PC-9 (cell line): ENCODE results near the gene ZNF121.

Source experiments
- CTCF ChIP-seq: fragments of 200-600 bp; sonication (generic); conservative IDR thresholded peaks from 2 replicates; pipeline ENCODE4 v1.6.1; 2017; ENCODE audit warnings: mixed run types, antibody characterized with exemption, mild to moderate bottlenecking, moderate library complexity
- EZH2 ChIP-seq: fragments of 200-600 bp; sonication (generic); IDR thresholded peaks from 2 replicates; pipeline ENCODE4 v1.8.0; 2017; ENCODE audit warnings: antibody characterized with exemption, low read depth

- no peak for TF ChIP-seq CTCF
- TF ChIP-seq EZH2, result no peak
Measured at GRCh38 chr19:9622531-9622930, 38.2 kb upstream of the ZNF121 start.
